ENCODE data around the gene RPL27A. TPM values are rescaled to one million over a fixed set of nuclear protein-coding genes. Genes with fewer than 3 reads are reported as not detected.

RPL27A gene
- polyA plus RNA-seq, 1 of the 3 experiments (the other 2 are of a cell fraction) = 1,162 TPM

GRCh38 chr11:8698917-8699441 lies 16.4 kb downstream of the RPL27A start:
- Histone ChIP-seq H4K20me1 (ENCODE audit: insufficient read depth) (no peaks in the 10 kb centered on the region), H3K4me2 (no peak overlapping the region), H3K79me2 (ENCODE audit: insufficient read depth) (peaks cover 14% of the 10 kb centered on the region; the same call in 1 of the 2 replicates), H2AFZ (ENCODE audit: low read depth) (no peak overlapping the region), H3K4me1 (ENCODE audit: control insufficient read depth in 1 of 2, insufficient read depth in 2 of 2, low read depth in 1 of 2, low read length in 1 of 2) (peaks cover 0 to 15% of the 10 kb centered on the region in 2 experiments; a peak in 2 of 4 replicates), H3K4me3 (ENCODE audit: low read depth in 2 of 2, low read length in 1 of 2) (no peak overlapping the region), H3K9me3 (no peaks in the 10 kb centered on the region), H3K9me2 (no peaks in the 10 kb centered on the region), H3F3A (replicated peaks; ENCODE audit: insufficient read depth) (no peaks in the 10 kb centered on the region), H3K27me3 (ENCODE audit: insufficient read depth) (no peaks in the 10 kb centered on the region), H3K27ac (ENCODE audit: low read depth in 2 of 2, low read length in 1 of 2) (no peak overlapping the region; a peak in 2 of 4 replicates), H3K36me3 (replicated peaks in 1 of 2; ENCODE audit: control insufficient read depth in 1 of 2, insufficient read depth in 2 of 2, low read length in 1 of 2) (peaks cover 29 to 63% of the 10 kb centered on the region in 2 experiments), H3K9ac (no peak overlapping the region)
- no peak for DNase-seq
- ChIA-PET CTCF (interaction anchor here (0.8 to 1.5 kb wide), 4 partner anchors 11 to 506 kb away, joined by 3 read pairs; no protein-coding TSS in a partner anchor), POLR2A (interaction anchor here (0.7 to 1.7 kb wide), 2 partner anchors 8 to 10 kb away, joined by 3 to 7 read pairs; no protein-coding TSS in a partner anchor)
- 90% methylated on average over 11 of the region's 11 CpGs for WGBS (ENCODE audit: low lambda C conversion rate)
- no peak for TF ChIP-seq REST (IDR thresholded peaks at IDR 0.05; ENCODE audit: low read depth, low read length)
- TF ChIP-seq GATA2 (CRISPR knock-in tag; IDR thresholded peaks at IDR 0.05) = no peak
- no peak for TF ChIP-seq RXRA (IDR thresholded peaks at IDR 0.05; ENCODE audit: borderline replicate concordance, low read depth)
- no peak for TF ChIP-seq CTCF (IDR thresholded peaks at IDR 0.05)
- no peak for TF ChIP-seq TCF12 (IDR thresholded peaks at IDR 0.05)
- no peak for TF ChIP-seq NRF1 (IDR thresholded peaks at IDR 0.05; ENCODE audit: low read depth, low read length)

- Histone ChIP-seq H3K27me3 (ENCODE audit: insufficient read depth) (no peaks in the 10 kb centered on the region), H3K79me2 (ENCODE audit: insufficient read depth) (peaks cover 10% of the 10 kb centered on the region; the same call in 1 of the 2 replicates), H3K4me1 (ENCODE audit: control insufficient read depth in 1 of 2, insufficient read depth in 2 of 2, low read depth in 1 of 2, low read length in 1 of 2) (peaks cover 0 to 15% of the 10 kb centered on the region in 2 experiments; a peak in 2 of 4 replicates), H3K4me2 (peak overlapping the region; percentile 24; the same call in 1 of the 2 replicates), H3K9me3 (no peaks in the 10 kb centered on the region), H3K9me2 (no peaks in the 10 kb centered on the region), H3K36me3 (replicated peaks in 1 of 2; ENCODE audit: control insufficient read depth in 1 of 2, insufficient read depth in 2 of 2, low read length in 1 of 2) (peaks cover 25 to 54% of the 10 kb centered on the region in 2 experiments), H4K20me1 (ENCODE audit: insufficient read depth) (no peaks in the 10 kb centered on the region), H2AFZ (ENCODE audit: low read depth) (no peak overlapping the region), H3K4me3 (ENCODE audit: low read depth in 2 of 2, low read length in 1 of 2) (no peak overlapping the region), H3K9ac (no peak overlapping the region), H3F3A (replicated peaks; ENCODE audit: insufficient read depth) (no peaks in the 10 kb centered on the region), H3K27ac (ENCODE audit: low read depth in 2 of 2, low read length in 1 of 2) (peak overlapping the region in 1 of 2 experiments; percentile 41; a peak in 2 of 4 replicates)
- CTCF ChIA-PET = no interaction called here
- POLR2A ChIA-PET = interaction anchor here (0.7 to 1.7 kb wide), 2 partner anchors 9 to 11 kb away, joined by 3 to 7 read pairs; no protein-coding TSS in a partner anchor
- no CpG with 5 or more reads among the region's 3 CpGs for WGBS (ENCODE audit: low lambda C conversion rate)
- no peak for DNase-seq
- TF ChIP-seq FOXM1 (IDR thresholded peaks at IDR 0.05; ENCODE audit: low read depth) (no peak), SMC3 (IDR thresholded peaks at IDR 0.05; ENCODE audit: low read depth, low read length) (no peak), MEF2A (IDR thresholded peaks at IDR 0.05; ENCODE audit: borderline replicate concordance, low read depth) (no peak), EZH2phosphoT487 (IDR thresholded peaks at IDR 0.05; ENCODE audit: borderline replicate concordance, low read depth) (no peak), NRF1 (IDR thresholded peaks at IDR 0.05; ENCODE audit: low read depth, low read length) (no peak), GABPA (IDR thresholded peaks at IDR 0.05; ENCODE audit: low read depth) (no peak), FOSL2 (IDR thresholded peaks at IDR 0.05; ENCODE audit: borderline replicate concordance, low read depth) (no peak), TEAD4 (IDR thresholded peaks at IDR 0.05; ENCODE audit: borderline replicate concordance, insufficient read depth) (0 out of 2 replicates have a peak, but pooled peaks have one; percentile 18), EP300 (IDR thresholded peaks at IDR 0.05; ENCODE audit: borderline replicate concordance in 1 of 2, low read depth in 1 of 2, low read length in 1 of 2) (no peak), USF1 (IDR thresholded peaks at IDR 0.05; ENCODE audit: borderline replicate concordance, low read depth) (no peak), ZBTB33 (IDR thresholded peaks at IDR 0.05; ENCODE audit: borderline replicate concordance, low read depth) (no peak), FOXJ3 (CRISPR knock-in tag; IDR thresholded peaks at IDR 0.05) (no peak), SIN3A (IDR thresholded peaks at IDR 0.05; ENCODE audit: borderline replicate concordance, low read depth, low read length) (no peak)
These were observed 17.3 kb downstream of the RPL27A start for GRCh38 chr11:8699903-8700302.
